Neural crest cell (in vitro differentiated cells): ENCODE measurements around the gene CYP1B1. TPM values are rescaled to one million over a fixed set of nuclear protein-coding genes. Genes with fewer than 3 reads are reported as not detected.

ENCODE experiments used
- DNase-seq: peaks from one replicate; pipeline ENCODE4 v3.0.0; 2021; ENCODE audit warnings: low read depth, mixed read lengths, low spot score
- H3K27ac Mint-ChIP-seq: one replicate; pipeline ENCODE4 v1.8.0; 2021; ENCODE audit warnings: mild to moderate bottlenecking, mixed read lengths; ENCODE audit not compliant: unreplicated experiment
- H3K27me3 Mint-ChIP-seq: 2 replicates; pipeline ENCODE4 v1.8.0; 2021; ENCODE audit warnings: low read depth, mild to moderate bottlenecking, mixed read lengths
- H3K36me3 Mint-ChIP-seq: 2 replicates; pipeline ENCODE4 v1.8.0; 2021; ENCODE audit warnings: low read depth, mild to moderate bottlenecking, mixed read lengths
- H3K4me1 Mint-ChIP-seq: 2 replicates; pipeline ENCODE4 v1.8.0; 2021; ENCODE audit warnings: mixed read lengths
- H3K4me3 Mint-ChIP-seq: one replicate; pipeline ENCODE4 v1.8.0; 2021; ENCODE audit warnings: mild to moderate bottlenecking, mixed read lengths
- H3K9me3 Mint-ChIP-seq: 2 replicates; pipeline ENCODE4 v1.8.0; 2021; ENCODE audit warnings: mixed read lengths
- total RNA-seq: library from RNA; stranded (reverse); gene quantifications from 2 replicates; pipeline ENCODE4 v1.2.1, GENCODE V29; 2021
- TF ChIP-seq, protein P1 (sequence below): fragments of 200-600 bp; sonication (generic); conservative IDR thresholded peaks from 2 replicates; pipeline ENCODE4 v1.5.0; 2021; ENCODE audit warnings: antibody characterized with exemption, mild to moderate bottlenecking

Gene CYP1B1
- total RNA-seq, 1 donor from 2014 or later = 16.4 TPM

DNA sequence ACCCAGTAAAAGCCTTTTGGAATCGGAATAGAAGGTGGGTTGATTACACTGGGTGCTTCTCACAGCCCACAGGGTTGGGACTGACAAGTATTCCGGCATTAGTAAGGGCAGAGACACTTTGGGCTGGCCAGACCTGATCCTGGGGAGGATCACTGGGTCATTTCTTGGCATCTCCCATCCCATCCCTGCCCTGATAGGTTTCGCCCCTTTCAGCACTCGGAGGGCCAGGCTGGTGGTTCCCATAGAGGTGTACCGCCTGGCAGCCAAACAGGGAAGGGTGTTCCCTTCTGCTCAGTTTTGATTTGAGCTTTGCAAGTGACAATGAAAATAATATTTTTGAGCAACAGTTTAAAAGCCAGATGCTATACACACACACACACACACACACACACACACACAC is 37.3 kb downstream of the CYP1B1 start:
- TF ChIP-seq, protein P1, sequence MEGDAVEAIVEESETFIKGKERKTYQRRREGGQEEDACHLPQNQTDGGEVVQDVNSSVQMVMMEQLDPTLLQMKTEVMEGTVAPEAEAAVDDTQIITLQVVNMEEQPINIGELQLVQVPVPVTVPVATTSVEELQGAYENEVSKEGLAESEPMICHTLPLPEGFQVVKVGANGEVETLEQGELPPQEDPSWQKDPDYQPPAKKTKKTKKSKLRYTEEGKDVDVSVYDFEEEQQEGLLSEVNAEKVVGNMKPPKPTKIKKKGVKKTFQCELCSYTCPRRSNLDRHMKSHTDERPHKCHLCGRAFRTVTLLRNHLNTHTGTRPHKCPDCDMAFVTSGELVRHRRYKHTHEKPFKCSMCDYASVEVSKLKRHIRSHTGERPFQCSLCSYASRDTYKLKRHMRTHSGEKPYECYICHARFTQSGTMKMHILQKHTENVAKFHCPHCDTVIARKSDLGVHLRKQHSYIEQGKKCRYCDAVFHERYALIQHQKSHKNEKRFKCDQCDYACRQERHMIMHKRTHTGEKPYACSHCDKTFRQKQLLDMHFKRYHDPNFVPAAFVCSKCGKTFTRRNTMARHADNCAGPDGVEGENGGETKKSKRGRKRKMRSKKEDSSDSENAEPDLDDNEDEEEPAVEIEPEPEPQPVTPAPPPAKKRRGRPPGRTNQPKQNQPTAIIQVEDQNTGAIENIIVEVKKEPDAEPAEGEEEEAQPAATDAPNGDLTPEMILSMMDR = no peak
- no peaks in the 10 kb centered on the region for H3K4me1 Mint-ChIP-seq
- H3K27ac Mint-ChIP-seq = no peak overlapping the region
- H3K36me3 Mint-ChIP-seq = no peaks in the 10 kb centered on the region
- DNase-seq = no peak
- no peak overlapping the region for H3K4me3 Mint-ChIP-seq
- H3K9me3 Mint-ChIP-seq = no peaks in the 10 kb centered on the region
- peaks cover 3% of the 10 kb centered on the region for H3K27me3 Mint-ChIP-seq

DNA sequence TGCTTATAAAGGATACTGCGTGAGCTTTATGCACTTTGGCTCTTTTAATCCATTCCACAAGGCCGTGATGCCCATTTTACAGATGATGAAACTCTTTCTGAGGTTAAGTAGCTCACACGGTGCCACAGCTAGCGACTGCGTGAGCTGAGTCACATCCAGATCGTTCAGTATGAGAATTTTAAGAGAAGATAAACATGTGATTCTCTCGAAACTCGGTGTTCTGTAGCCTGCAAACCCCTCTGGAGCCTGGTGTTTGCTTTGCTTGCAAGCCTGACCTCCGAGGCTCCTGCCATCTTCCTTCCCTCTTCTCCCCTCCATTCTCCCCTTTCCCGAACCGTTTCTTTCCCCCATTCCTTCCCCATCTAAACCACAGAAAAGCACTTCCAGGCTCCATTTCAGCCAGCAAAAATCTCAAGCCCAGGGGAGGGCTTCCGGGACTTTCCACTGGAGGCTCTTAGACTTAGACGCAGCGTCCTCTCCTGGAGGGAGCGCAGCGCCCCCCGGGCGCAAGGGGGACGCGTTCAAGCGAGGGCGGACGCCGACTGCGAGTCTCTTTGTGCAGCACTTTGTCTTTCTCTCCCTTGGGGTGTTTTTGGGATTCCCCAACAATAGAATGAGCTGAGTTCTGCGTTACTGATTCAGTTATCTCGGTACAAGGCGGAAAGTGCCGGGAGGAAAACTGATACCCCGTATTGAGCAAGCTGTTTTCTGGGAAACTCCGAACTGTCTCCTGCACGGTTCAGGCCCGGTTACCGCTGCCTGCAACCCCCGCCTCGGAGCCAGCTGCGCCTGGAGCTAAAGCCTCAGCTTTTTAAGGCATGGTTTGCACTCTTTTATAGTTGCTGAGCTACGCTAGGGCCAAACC is 38.0 kb downstream of the CYP1B1 start:
- TF ChIP-seq, protein P1 = no peak
- DNase-seq = no peak
- H3K4me3 Mint-ChIP-seq = no peak overlapping the region
- no peaks in the 10 kb centered on the region for H3K4me1 Mint-ChIP-seq
- no peaks in the 10 kb centered on the region for H3K36me3 Mint-ChIP-seq
- no peak overlapping the region for H3K27ac Mint-ChIP-seq
- peaks cover 3% of the 10 kb centered on the region for H3K27me3 Mint-ChIP-seq
- H3K9me3 Mint-ChIP-seq = no peaks in the 10 kb centered on the region

- no peak overlapping the region for H3K4me3 Mint-ChIP-seq
- H3K9me3 Mint-ChIP-seq = no peaks in the 10 kb centered on the region
- H3K27ac Mint-ChIP-seq = no peak overlapping the region
- DNase-seq = no peak
- H3K4me1 Mint-ChIP-seq = no peaks in the 10 kb centered on the region
- TF ChIP-seq, protein P1 = no peak
- H3K36me3 Mint-ChIP-seq = no peaks in the 10 kb centered on the region
- H3K27me3 Mint-ChIP-seq = peaks cover 3% of the 10 kb centered on the region
Measured at GRCh38 chr2:38037325-38037724, 38.6 kb downstream of the CYP1B1 start.

DNA sequence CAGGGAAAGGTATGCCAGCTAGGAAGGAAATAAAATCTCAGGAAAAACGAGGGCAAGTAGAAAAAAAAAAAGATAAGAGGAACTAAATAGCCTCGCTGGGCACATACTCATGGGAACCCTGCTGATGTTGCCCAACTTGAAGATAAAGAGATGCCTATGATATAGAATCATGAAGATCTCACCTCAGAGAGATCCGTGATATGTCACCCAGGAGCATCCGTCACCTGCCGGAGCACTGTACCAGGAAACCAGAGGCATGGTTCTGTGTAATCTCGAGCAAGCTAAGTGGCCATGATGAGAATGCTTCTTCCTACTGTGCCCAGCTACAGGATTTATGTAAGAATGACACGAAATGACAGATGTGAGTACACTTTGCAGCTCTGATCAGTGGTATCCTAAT is 40.0 kb downstream of the CYP1B1 start:
- Mint-ChIP-seq H3K36me3 (no peaks in the 10 kb centered on the region), H3K4me3 (no peak overlapping the region), H3K27ac (no peak overlapping the region), H3K9me3 (no peaks in the 10 kb centered on the region), H3K4me1 (no peaks in the 10 kb centered on the region), H3K27me3 (peaks cover 3% of the 10 kb centered on the region)
- TF ChIP-seq, protein P1 = no peak
- no peak for DNase-seq

GRCh38 chr2:38033646-38034045 is 42.3 kb downstream of the CYP1B1 start:
- Mint-ChIP-seq H3K4me3 (no peak overlapping the region), H3K4me1 (no peaks in the 10 kb centered on the region), H3K36me3 (no peaks in the 10 kb centered on the region), H3K27me3 (peaks cover 3% of the 10 kb centered on the region), H3K27ac (no peak overlapping the region), H3K9me3 (no peaks in the 10 kb centered on the region)
- no peak for DNase-seq
- TF ChIP-seq, protein P1 = no peak
